Dermis microvascular lymphatic vessel endothelial cell (primary cell): Measurements from ENCODE around the gene DOK6. TPM values are rescaled to one million over a fixed set of nuclear protein-coding genes. Genes with fewer than 3 reads are reported as not detected.

Experiments used
- DNase-seq, 2 donors: peaks; one replicate each; pipeline versions ENCODE4 v3.0.0 to v3.0.0-alpha.2; 2010; ENCODE audit warnings: low read depth in 2 of 2
- total RNA-seq: library from RNA; depleted of rRNA; stranded (reverse); fragments of >200 nt; gene quantifications from 2 replicates; pipeline ENCODE4 v1.2.1, GENCODE V29; 2014

The DOK6 gene
- total RNA-seq, 1 donor from 2014 or later: 0.51 TPM

DNA sequence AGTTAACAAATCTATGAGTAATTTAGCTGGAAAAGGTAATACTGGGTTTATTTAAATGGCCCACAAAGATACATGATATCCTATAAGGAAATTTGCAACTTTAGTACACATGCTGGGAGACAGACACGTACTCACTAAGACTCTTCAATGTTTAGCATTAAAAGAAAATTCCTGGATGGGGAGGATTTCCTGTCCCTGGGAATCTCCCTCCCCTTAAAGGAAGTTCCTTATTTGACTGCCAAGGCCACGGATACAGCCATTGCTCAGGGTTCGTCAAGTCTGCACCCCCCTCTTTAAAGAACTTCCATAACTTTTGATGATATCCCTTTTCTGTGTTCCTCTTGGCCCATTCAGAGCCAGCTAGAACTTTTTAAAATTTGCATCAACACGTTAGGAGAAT lies 279.4 kb downstream of the DOK6 start:
- no peak for DNase-seq

DNA sequence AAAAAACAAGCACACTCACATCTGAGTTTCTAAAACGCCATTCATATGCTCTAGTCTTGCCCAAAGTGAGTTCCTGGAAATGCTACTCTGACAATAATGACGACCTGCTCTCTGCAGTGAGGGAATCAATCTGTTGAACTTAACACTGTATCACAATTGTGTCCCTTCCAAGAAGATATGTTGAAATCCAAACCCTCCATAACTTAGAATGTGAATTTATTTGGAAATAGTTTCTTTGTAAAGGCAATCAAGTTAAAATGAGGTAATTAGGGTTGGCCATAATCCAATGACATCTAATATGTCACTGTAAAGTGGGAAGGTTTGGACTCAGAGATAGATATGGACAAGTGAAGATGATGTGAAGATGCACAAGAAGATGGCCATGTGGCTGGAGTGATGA lies 282.5 kb downstream of the DOK6 start:
- DNase-seq: no peak

GRCh38 chr18:69684789-69685188 lies 284.1 kb downstream of the DOK6 start:
- DNase-seq: no peak

DNA sequence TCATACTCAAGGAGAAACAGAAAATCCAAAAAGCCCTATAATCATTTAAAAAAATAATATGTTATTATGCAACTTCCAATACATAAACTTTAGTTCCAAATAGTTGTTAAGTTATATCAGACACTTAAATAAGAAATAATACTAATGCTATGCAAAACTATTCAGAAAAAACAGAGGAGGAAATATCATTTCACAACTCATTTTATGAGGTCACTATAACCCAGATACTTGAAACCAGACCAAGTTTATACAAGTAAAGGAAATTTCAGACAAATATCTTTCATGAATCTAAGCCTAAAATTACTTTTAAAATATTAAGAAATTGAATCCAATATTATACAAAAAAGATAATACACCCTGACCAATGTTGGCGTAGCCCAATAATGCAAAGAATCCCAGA lies 286.2 kb downstream of the DOK6 start:
- DNase-seq: no peak

DNA sequence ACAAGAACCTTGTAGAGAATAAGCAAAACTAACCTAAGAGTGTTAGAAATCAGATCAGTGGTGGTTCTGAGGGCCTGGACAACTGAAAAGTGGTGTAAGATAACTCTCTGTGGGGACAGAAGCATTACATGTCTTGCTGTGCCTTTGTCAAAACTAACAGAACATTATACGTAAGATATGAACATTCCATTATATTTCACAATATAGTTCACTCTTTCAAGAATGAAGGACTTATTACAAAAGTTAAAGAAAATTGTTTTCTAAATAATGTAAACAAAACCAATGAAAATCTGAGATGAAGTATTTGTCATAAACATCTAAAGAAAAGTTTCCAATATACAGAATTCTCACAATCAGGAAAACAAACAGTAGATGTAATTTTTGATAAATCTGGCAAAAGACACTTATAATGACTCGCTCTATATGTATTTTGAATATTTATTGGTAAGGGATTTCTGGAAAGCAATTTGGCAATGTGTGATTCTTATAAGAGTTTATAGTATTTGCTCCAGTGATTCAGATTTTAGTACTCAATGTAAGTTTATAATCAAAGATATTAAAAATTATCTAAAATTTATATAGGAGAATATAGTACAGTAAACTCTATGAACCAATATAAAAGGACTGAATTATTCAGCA lies 288.6 kb downstream of the DOK6 start:
- DNase-seq: no peak

- DNase-seq: no peak
Observed at GRCh38 chr18:69691008-69691760, 290.5 kb downstream of the DOK6 start.

- DNase-seq: no peak
Observed at GRCh38 chr18:69697069-69697468, 296.4 kb downstream of the DOK6 start.

GRCh38 chr18:69697689-69698088 lies 297.0 kb downstream of the DOK6 start:
- no peak for DNase-seq

- no peak for DNase-seq
Observed at GRCh38 chr18:69701305-69701704, 300.6 kb downstream of the DOK6 start.

DNA sequence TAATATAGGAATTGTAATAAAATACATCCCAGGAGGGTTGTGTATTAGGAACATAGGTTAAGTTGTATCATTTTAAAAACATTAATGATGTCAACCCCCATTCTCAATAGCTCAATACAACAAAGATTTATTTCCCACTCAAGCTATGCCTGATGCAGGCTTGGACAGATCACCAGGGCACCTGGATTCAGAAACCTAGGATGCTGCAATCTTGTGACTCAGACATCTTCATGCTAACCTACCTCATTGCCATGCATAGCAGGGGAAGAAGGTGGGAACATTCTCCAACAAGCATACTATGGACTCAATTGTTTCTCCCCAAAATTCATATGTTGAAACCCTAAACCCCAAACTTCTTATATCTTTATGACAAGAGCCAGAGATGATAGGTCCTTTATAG lies 302.8 kb downstream of the DOK6 start:
- DNase-seq: no peak

- no peak for DNase-seq
Observed at GRCh38 chr18:69705987-69706386, 305.3 kb downstream of the DOK6 start.

GRCh38 chr18:69708844-69709243 lies 308.2 kb downstream of the DOK6 start:
- DNase-seq: no peak

GRCh38 chr18:69715191-69715795 lies 314.6 kb downstream of the DOK6 start:
- no peak for DNase-seq

DNA sequence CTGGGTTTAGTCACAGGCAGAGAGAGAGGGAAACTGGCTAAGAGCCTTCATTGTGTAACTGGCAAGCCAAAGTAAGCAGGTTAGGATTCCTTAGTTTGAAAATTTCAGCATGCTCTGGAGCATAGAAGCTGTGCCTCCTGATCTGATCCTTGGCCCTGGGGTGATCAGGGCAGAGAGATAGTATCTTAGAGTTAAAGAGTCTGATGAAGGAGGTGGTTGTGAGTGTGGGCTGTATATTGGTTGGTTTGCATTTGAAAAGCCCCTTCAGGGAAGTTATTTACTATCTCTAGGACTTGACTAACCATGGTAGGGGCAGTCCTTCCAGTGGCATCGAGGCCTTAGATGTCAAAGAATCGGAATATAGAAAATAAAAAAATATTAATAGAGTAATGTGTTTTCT lies 316.9 kb downstream of the DOK6 start:
- no peak for DNase-seq

GRCh38 chr18:69718912-69719547 lies 318.3 kb downstream of the DOK6 start:
- no peak for DNase-seq

GRCh38 chr18:69720422-69720821 lies 319.7 kb downstream of the DOK6 start:
- no peak for DNase-seq

- DNase-seq: no peak
Observed at GRCh38 chr18:69723434-69723833, 322.7 kb downstream of the DOK6 start.

- no peak for DNase-seq
Observed at GRCh38 chr18:69725009-69725408, 324.3 kb downstream of the DOK6 start.

- DNase-seq: no peak
Observed at GRCh38 chr18:69725855-69726508, 325.3 kb downstream of the DOK6 start.

- DNase-seq: no peak
Observed at GRCh38 chr18:69727912-69728572, 327.4 kb downstream of the DOK6 start.

GRCh38 chr18:69730664-69731063 lies 330.0 kb downstream of the DOK6 start:
- DNase-seq: no peak
